ENCODE measurements around the gene PRDM10.

Gene PRDM10

GRCh38 chr11:129944696-129945095, 57.9 kb downstream of the PRDM10 start:
- no peak overlapping the region for H3K4me3 ChIP-seq (ENCODE audit: low read length)
- H3K4me1 ChIP-seq (ENCODE audit: insufficient read depth, low read length): no peaks in the 10 kb centered on the region
- WGBS: 95% methylated on average over 18 of the region's 18 CpGs
- H3K27ac ChIP-seq (ENCODE audit: low read depth, low read length): no peak overlapping the region
- H3K9ac ChIP-seq (ENCODE audit: low read depth, low read length): no peak overlapping the region
- H3K36me3 ChIP-seq (ENCODE audit: insufficient read depth, low read length): peaks cover 42% of the 10 kb centered on the region
- H3K27me3 ChIP-seq (ENCODE audit: insufficient read depth, low read length): no peaks in the 10 kb centered on the region
- no peaks in the 10 kb centered on the region for H3K9me3 ChIP-seq (ENCODE audit: insufficient read depth, low read depth, low read length)

GRCh38 chr11:129943036-129943435, 59.6 kb downstream of the PRDM10 start:
- Histone ChIP-seq H3K9me3 (ENCODE audit: insufficient read depth, low read depth, low read length) (no peaks in the 10 kb centered on the region), H3K4me3 (ENCODE audit: low read length) (no peak overlapping the region), H3K27me3 (ENCODE audit: insufficient read depth, low read length) (no peaks in the 10 kb centered on the region), H3K27ac (ENCODE audit: low read depth, low read length) (no peak overlapping the region), H3K36me3 (ENCODE audit: insufficient read depth, low read length) (peaks cover 42% of the 10 kb centered on the region), H3K4me1 (ENCODE audit: insufficient read depth, low read length) (peaks cover 5% of the 10 kb centered on the region), H3K9ac (ENCODE audit: low read depth, low read length) (no peak overlapping the region)

- Histone ChIP-seq H3K27me3 (ENCODE audit: insufficient read depth, low read length) (no peaks in the 10 kb centered on the region), H3K9ac (ENCODE audit: low read depth, low read length) (no peak overlapping the region), H3K4me3 (ENCODE audit: low read length) (no peak overlapping the region), H3K27ac (ENCODE audit: low read depth, low read length) (no peak overlapping the region), H3K36me3 (ENCODE audit: insufficient read depth, low read length) (peaks cover 31% of the 10 kb centered on the region), H3K9me3 (ENCODE audit: insufficient read depth, low read depth, low read length) (no peaks in the 10 kb centered on the region), H3K4me1 (ENCODE audit: insufficient read depth, low read length) (peaks cover 29% of the 10 kb centered on the region)
- 89% methylated on average over 4 of the region's 4 CpGs for WGBS
Measured at GRCh38 chr11:129939510-129939909, 63.1 kb downstream of the PRDM10 start.

GRCh38 chr11:129938764-129939163, 63.9 kb downstream of the PRDM10 start:
- no peak overlapping the region for H3K9ac ChIP-seq (ENCODE audit: low read depth, low read length)
- H3K4me1 ChIP-seq (ENCODE audit: insufficient read depth, low read length): peaks cover 29% of the 10 kb centered on the region
- WGBS: 93% methylated on average over 5 of the region's 5 CpGs
- peaks cover 37% of the 10 kb centered on the region for H3K36me3 ChIP-seq (ENCODE audit: insufficient read depth, low read length)
- H3K9me3 ChIP-seq (ENCODE audit: insufficient read depth, low read depth, low read length): no peaks in the 10 kb centered on the region
- no peak overlapping the region for H3K4me3 ChIP-seq (ENCODE audit: low read length)
- H3K27me3 ChIP-seq (ENCODE audit: insufficient read depth, low read length): no peaks in the 10 kb centered on the region
- no peak overlapping the region for H3K27ac ChIP-seq (ENCODE audit: low read depth, low read length)

GRCh38 chr11:129937592-129938238, 64.9 kb downstream of the PRDM10 start:
- WGBS: 84% methylated on average over 4 of the region's 4 CpGs
- H3K4me3 ChIP-seq (ENCODE audit: low read length): no peak overlapping the region

GRCh38 chr11:129935723-129936122, 66.9 kb downstream of the PRDM10 start:
- Histone ChIP-seq H3K27me3 (ENCODE audit: insufficient read depth, low read length) (no peaks in the 10 kb centered on the region), H3K4me3 (ENCODE audit: low read length) (no peak overlapping the region), H3K36me3 (ENCODE audit: insufficient read depth, low read length) (peaks cover 25% of the 10 kb centered on the region), H3K27ac (ENCODE audit: low read depth, low read length) (peak overlapping the region; percentile 21; the same call in 1 of the 2 replicates), H3K4me1 (ENCODE audit: insufficient read depth, low read length) (peaks cover 29% of the 10 kb centered on the region), H3K9ac (ENCODE audit: low read depth, low read length) (no peak overlapping the region; the same call in 1 of the 2 replicates), H3K9me3 (ENCODE audit: insufficient read depth, low read depth, low read length) (no peaks in the 10 kb centered on the region)
- WGBS: 70% methylated on average over 3 of the region's 3 CpGs

More at GRCh38 chr11:129937592-129938238, 64.9 kb downstream of the PRDM10 start:
- H3K4me1 ChIP-seq (ENCODE audit: insufficient read depth, low read length): peaks cover 29% of the 10 kb centered on the region
- no peaks in the 10 kb centered on the region for H3K27me3 ChIP-seq (ENCODE audit: insufficient read depth, low read length)
- H3K9me3 ChIP-seq (ENCODE audit: insufficient read depth, low read depth, low read length): no peaks in the 10 kb centered on the region
- H3K9ac ChIP-seq (ENCODE audit: low read depth, low read length): no peak overlapping the region
- peaks cover 33% of the 10 kb centered on the region for H3K36me3 ChIP-seq (ENCODE audit: insufficient read depth, low read length)
- H3K27ac ChIP-seq (ENCODE audit: low read depth, low read length): no peak overlapping the region

- no peak overlapping the region for H3K9ac ChIP-seq (ENCODE audit: low read depth, low read length)
- no peaks in the 10 kb centered on the region for H3K9me3 ChIP-seq (ENCODE audit: insufficient read depth, low read depth, low read length)
- H3K36me3 ChIP-seq (ENCODE audit: insufficient read depth, low read length): peaks cover 38% of the 10 kb centered on the region
- H3K27ac ChIP-seq (ENCODE audit: low read depth, low read length): no peak overlapping the region
- WGBS: 96% methylated on average over 9 of the region's 9 CpGs
- no peaks in the 10 kb centered on the region for H3K27me3 ChIP-seq (ENCODE audit: insufficient read depth, low read length)
- H3K4me3 ChIP-seq (ENCODE audit: low read length): no peak overlapping the region
- H3K4me1 ChIP-seq (ENCODE audit: insufficient read depth, low read length): peaks cover 29% of the 10 kb centered on the region
Measured at GRCh38 chr11:129933891-129934290, 68.7 kb downstream of the PRDM10 start.

- H3K27me3 ChIP-seq (ENCODE audit: insufficient read depth, low read length): no peaks in the 10 kb centered on the region
- peaks cover 40% of the 10 kb centered on the region for H3K36me3 ChIP-seq (ENCODE audit: insufficient read depth, low read length)
- peaks cover 27% of the 10 kb centered on the region for H3K4me1 ChIP-seq (ENCODE audit: insufficient read depth, low read length)
- no peak overlapping the region for H3K27ac ChIP-seq (ENCODE audit: low read depth, low read length)
- no peak overlapping the region for H3K4me3 ChIP-seq (ENCODE audit: low read length)
- no peaks in the 10 kb centered on the region for H3K9me3 ChIP-seq (ENCODE audit: insufficient read depth, low read depth, low read length)
- no peak overlapping the region for H3K9ac ChIP-seq (ENCODE audit: low read depth, low read length)
- 87% methylated on average over 1 of the region's 1 CpG for WGBS
Measured at GRCh38 chr11:129933262-129933661, 69.4 kb downstream of the PRDM10 start.

- Histone ChIP-seq H3K4me1 (ENCODE audit: insufficient read depth, low read length) (peaks cover 19% of the 10 kb centered on the region), H3K4me3 (ENCODE audit: low read length) (no peak overlapping the region), H3K9me3 (ENCODE audit: insufficient read depth, low read depth, low read length) (no peaks in the 10 kb centered on the region), H3K36me3 (ENCODE audit: insufficient read depth, low read length) (peaks cover 41% of the 10 kb centered on the region), H3K27ac (ENCODE audit: low read depth, low read length) (no peak overlapping the region), H3K27me3 (ENCODE audit: insufficient read depth, low read length) (no peaks in the 10 kb centered on the region), H3K9ac (ENCODE audit: low read depth, low read length) (no peak overlapping the region)
- WGBS: 93% methylated on average over 7 of the region's 7 CpGs
Measured at GRCh38 chr11:129932381-129933067, 70.1 kb downstream of the PRDM10 start.

- WGBS: 97% methylated on average over 13 of the region's 13 CpGs
- H3K9me3 ChIP-seq (ENCODE audit: insufficient read depth, low read depth, low read length): no peaks in the 10 kb centered on the region
- H3K4me1 ChIP-seq (ENCODE audit: insufficient read depth, low read length): peaks cover 14% of the 10 kb centered on the region
- H3K36me3 ChIP-seq (ENCODE audit: insufficient read depth, low read length): peaks cover 45% of the 10 kb centered on the region
- H3K27ac ChIP-seq (ENCODE audit: low read depth, low read length): no peak overlapping the region
- H3K4me3 ChIP-seq (ENCODE audit: low read length): no peak overlapping the region
- no peak overlapping the region for H3K9ac ChIP-seq (ENCODE audit: low read depth, low read length)
- no peaks in the 10 kb centered on the region for H3K27me3 ChIP-seq (ENCODE audit: insufficient read depth, low read length)
Measured at GRCh38 chr11:129930743-129931142, 71.9 kb downstream of the PRDM10 start.

- Histone ChIP-seq H3K9me3 (ENCODE audit: insufficient read depth, low read depth, low read length) (no peaks in the 10 kb centered on the region), H3K27ac (ENCODE audit: low read depth, low read length) (no peak overlapping the region)
- 92% methylated on average over 6 of the region's 6 CpGs for WGBS
Measured at GRCh38 chr11:129930296-129930695, 72.3 kb downstream of the PRDM10 start.

More at GRCh38 chr11:129930296-129930695, 72.3 kb downstream of the PRDM10 start:
- Histone ChIP-seq H3K36me3 (ENCODE audit: insufficient read depth, low read length) (peaks cover 46% of the 10 kb centered on the region), H3K9ac (ENCODE audit: low read depth, low read length) (no peak overlapping the region), H3K4me3 (ENCODE audit: low read length) (no peak overlapping the region), H3K27me3 (ENCODE audit: insufficient read depth, low read length) (no peaks in the 10 kb centered on the region), H3K4me1 (ENCODE audit: insufficient read depth, low read length) (peaks cover 10% of the 10 kb centered on the region)

All from HUES64 (cell line).